Measurements from ENCODE around the gene GNA12.

GNA12 gene

GRCh38 chr7:2802504-2803341, 41.4 kb downstream of the GNA12 start:
- no peak for TF ChIP-seq REST (IDR thresholded peaks at IDR 0.05; ENCODE audit: insufficient replicate concordance, low read depth)
- TF ChIP-seq POLR2AphosphoS5 (IDR thresholded peaks at IDR 0.05; ENCODE audit: low read depth), result no peak
- TF ChIP-seq CTCF (IDR thresholded peaks at IDR 0.05; ENCODE audit: insufficient read depth, low read length), result no peak
- TF ChIP-seq GABPA (IDR thresholded peaks at IDR 0.05; ENCODE audit: low read depth), result no peak
- no peak for TF ChIP-seq SPI1 (IDR thresholded peaks at IDR 0.05; ENCODE audit: borderline replicate concordance, low read depth)
- Histone ChIP-seq H3K27me3 (ENCODE audit: insufficient read depth, poor library complexity, severe bottlenecking) (no peaks in the 10 kb centered on the region), H3K4me3 (replicated peaks; ENCODE audit: insufficient read depth, low read length) (no peak overlapping the region), H3K27ac (replicated peaks) (no peak overlapping the region)
- DNase-seq (ENCODE audit: low read depth in 1 of 2, low spot score in 1 of 2), result no peak

- no peak for DNase-seq (ENCODE audit: low read depth in 1 of 2, low spot score in 1 of 2)
- H3K4me3 ChIP-seq (replicated peaks; ENCODE audit: insufficient read depth, low read length), result no peak overlapping the region
- H3K27ac ChIP-seq (replicated peaks), result peak overlapping the region; percentile 47
- H3K27me3 ChIP-seq (ENCODE audit: insufficient read depth, poor library complexity, severe bottlenecking), result no peaks in the 10 kb centered on the region
- TF ChIP-seq SPI1 (IDR thresholded peaks at IDR 0.05; ENCODE audit: borderline replicate concordance, low read depth) (no peak), CTCF (IDR thresholded peaks at IDR 0.05; ENCODE audit: insufficient read depth, low read length) (no peak)
Observed at GRCh38 chr7:2802101-2802500, 42.0 kb downstream of the GNA12 start.

GRCh38 chr7:2800931-2801688, 43.0 kb downstream of the GNA12 start:
- Histone ChIP-seq H3K4me3 (replicated peaks; ENCODE audit: insufficient read depth, low read length) (no peak overlapping the region), H3K27me3 (ENCODE audit: insufficient read depth, poor library complexity, severe bottlenecking) (no peaks in the 10 kb centered on the region), H3K27ac (replicated peaks) (peak overlapping the region; percentile 47)
- peak; percentile 32 to 73 for DNase-seq (ENCODE audit: low read depth in 1 of 2, low spot score in 1 of 2)
- no peak for TF ChIP-seq GABPA (IDR thresholded peaks at IDR 0.05; ENCODE audit: low read depth)
- TF ChIP-seq CTCF (IDR thresholded peaks at IDR 0.05; ENCODE audit: insufficient read depth, low read length), result no peak
- no peak for TF ChIP-seq REST (IDR thresholded peaks at IDR 0.05; ENCODE audit: insufficient replicate concordance, low read depth)
- peak; percentile 47; the same call in 1 of the 2 replicates for TF ChIP-seq POLR2AphosphoS5 (IDR thresholded peaks at IDR 0.05; ENCODE audit: low read depth)
- no peak for TF ChIP-seq SPI1 (IDR thresholded peaks at IDR 0.05; ENCODE audit: borderline replicate concordance, low read depth)

Data from HL-60 (cell line).